NCI-H187 (cell line): Measurements from ENCODE around the gene PIGN.
A peak's percentile ranks its signal among the peaks of the same experiment; 100 is the strongest.

ENCODE experiments used
- DNase-seq, 2 experiments: peaks; one replicate each; lab custom pipeline; 2025; lab: John Stamatoyannopoulos, UW

The PIGN gene

GRCh38 chr18:62186774-62187542, at the start of gene PIGN, which contains the start of gene RELCH:
TSS of gene PIGN (minus strand) at chr18:62187056. CDS start at chr18:62161353, 25,703 bp downstream.
TSS of gene RELCH (plus strand) at chr18:62187255. CDS start at chr18:62187506, 251 bp downstream.
- peak; percentile 88 to 93 for DNase-seq

- no peak for DNase-seq
Observed at GRCh38 chr18:62236252-62236651, 49.4 kb upstream of the PIGN start.

- DNase-seq: no peak
Observed at GRCh38 chr18:62226047-62226446, 39.2 kb upstream of the PIGN start.

GRCh38 chr18:62224229-62224628, 37.4 kb upstream of the PIGN start:
- DNase-seq: no peak

- no peak for DNase-seq
Observed at GRCh38 chr18:62214790-62215189, 27.9 kb upstream of the PIGN start.

GRCh38 chr18:62211325-62211828, 24.5 kb upstream of the PIGN start:
- DNase-seq: no peak

- DNase-seq: no peak
Observed at GRCh38 chr18:62210138-62210537, 23.3 kb upstream of the PIGN start.

- no peak for DNase-seq
Observed at GRCh38 chr18:62209046-62209445, 22.2 kb upstream of the PIGN start.

GRCh38 chr18:62206593-62206992, 19.7 kb upstream of the PIGN start:
- DNase-seq: no peak

- DNase-seq: no peak
Observed at GRCh38 chr18:62205824-62206223, 19.0 kb upstream of the PIGN start.

GRCh38 chr18:62201870-62202269, 15.0 kb upstream of the PIGN start:
- no peak for DNase-seq

- DNase-seq: no peak
Observed at GRCh38 chr18:62200121-62200914, 13.5 kb upstream of the PIGN start.

- DNase-seq: no peak
Observed at GRCh38 chr18:62199629-62200028, 12.8 kb upstream of the PIGN start.

- no peak for DNase-seq
Observed at GRCh38 chr18:62198259-62198658, 11.4 kb upstream of the PIGN start.

- no peak for DNase-seq
Observed at GRCh38 chr18:62196980-62197379, 10.1 kb upstream of the PIGN start.

- no peak for DNase-seq
Observed at GRCh38 chr18:62196079-62196478, 9.2 kb upstream of the PIGN start.

GRCh38 chr18:62189208-62189607, 2.4 kb upstream of the PIGN start:
- DNase-seq: no peak

GRCh38 chr18:62187543-62188510, 971 bp upstream of the PIGN start:
- DNase-seq: no peak

GRCh38 chr18:62186499-62186773, 420 bp downstream of the PIGN start:
- no peak for DNase-seq

- peak in 1 of 2 experiments; percentile 1 for DNase-seq
Observed at GRCh38 chr18:62183578-62184195, 3.2 kb downstream of the PIGN start.

GRCh38 chr18:62182220-62182619, 4.6 kb downstream of the PIGN start:
- DNase-seq: no peak

GRCh38 chr18:62179213-62179612, 7.6 kb downstream of the PIGN start:
- DNase-seq: no peak
